NCI-H128 (cell line): ENCODE data around the gene PPP1R9B.

Experiments
- DNase-seq: peaks from one replicate; lab custom pipeline; 2025; ENCODE audit not compliant: unreplicated experiment; lab: John Stamatoyannopoulos, UW

The PPP1R9B gene

DNA sequence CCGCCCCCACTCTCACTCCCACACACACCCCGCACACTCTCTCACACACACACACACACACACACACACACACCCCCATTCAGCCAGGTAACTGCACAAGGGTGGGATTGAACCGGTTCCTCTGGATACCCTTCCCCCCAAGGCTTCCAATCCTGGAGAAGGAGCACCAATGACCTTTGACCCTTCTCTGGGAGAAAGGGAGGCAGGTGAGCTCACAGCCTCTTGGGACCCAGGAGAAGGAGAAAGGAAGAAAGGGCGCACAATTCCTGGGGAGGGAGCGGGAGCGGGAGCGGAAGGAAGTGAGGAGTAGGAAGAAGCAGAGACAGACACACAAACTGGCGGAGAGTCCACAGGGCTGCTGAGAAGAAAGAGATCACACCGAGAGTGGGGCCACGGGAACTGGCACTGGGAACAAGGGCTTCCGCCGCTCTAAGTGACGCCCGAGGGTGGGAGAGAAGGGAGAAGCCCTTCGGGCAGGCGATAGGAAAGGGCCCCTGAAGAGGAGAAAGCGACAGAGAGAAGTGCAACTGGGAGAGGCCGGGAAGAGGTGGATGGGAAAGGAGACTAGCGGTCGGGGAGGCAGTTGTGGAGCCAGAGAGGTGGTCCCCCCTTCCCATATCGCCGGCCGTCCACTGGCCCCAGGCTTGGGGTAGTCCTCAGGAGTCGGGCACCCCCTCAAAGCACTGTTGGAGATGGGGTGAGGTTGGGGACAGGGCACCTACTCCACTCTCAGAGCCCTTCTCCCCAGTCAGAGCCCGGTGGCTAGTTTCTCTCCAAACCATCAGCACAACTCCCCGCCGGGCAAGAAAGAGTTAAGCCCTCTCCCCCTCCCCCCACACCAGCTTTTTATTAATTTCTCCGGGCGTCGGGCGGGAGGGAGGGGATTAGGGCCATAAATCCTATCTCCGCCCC lies 21.8 kb downstream of the PPP1R9B start:
- DNase-seq = no peak

DNA sequence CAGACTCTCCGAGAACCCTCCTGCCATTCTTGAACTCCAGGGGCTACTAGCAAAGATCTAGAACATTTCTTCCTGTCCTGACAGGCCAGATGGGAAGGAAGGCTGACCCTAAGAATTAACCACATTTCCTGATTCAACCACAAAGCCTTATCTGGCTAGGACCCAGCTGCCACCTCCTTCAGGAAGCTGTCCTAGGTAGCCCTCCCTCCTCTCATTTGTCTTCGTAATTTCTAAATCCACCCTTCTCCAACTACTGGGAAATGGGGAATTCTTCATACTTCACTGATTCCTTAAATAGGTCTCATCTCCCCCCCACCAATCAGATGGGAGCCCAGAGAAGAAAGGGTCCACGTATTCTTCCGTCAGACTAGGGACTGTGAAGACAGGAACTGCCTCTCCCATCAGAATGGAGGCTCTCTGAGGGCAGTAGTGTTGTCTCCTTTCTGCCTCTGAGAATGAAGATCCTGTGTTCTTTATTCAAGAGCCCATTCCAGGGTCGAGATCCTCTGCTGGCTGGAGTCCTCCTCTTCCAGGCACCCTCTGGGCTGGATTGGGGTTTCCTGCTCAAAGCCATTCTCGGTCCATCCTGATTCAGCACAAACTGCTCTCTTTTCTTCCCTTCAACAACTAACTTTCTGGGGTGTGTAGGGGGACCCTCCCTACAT lies 22.6 kb downstream of the PPP1R9B start:
- no peak for DNase-seq

DNA sequence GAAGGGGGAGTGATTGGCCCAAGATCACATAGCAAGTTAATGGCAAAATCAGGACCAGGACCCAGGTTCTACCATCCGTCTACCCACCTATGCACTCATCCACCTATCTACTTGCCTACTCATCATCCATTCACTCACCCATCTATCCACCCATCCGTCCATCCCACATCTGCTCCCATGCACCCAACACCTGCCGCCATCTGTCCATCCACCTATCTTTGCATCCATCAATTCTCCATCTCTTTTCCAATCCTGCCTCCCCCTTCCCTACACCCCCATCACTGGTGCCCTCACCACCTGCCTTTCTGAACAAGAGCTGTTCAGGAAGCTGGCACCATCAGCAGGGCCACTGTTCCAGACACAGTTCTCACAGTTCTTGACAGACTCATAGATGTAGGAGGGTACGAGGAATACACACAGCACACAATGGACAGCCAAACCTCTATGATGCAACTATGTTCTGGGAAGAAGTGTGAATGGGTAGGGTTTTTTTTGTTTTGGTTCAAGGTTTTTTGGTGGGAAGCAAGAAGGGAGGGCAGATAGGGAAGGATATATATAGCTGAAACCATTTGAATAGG lies 25.0 kb downstream of the PPP1R9B start:
- no peak for DNase-seq

DNA sequence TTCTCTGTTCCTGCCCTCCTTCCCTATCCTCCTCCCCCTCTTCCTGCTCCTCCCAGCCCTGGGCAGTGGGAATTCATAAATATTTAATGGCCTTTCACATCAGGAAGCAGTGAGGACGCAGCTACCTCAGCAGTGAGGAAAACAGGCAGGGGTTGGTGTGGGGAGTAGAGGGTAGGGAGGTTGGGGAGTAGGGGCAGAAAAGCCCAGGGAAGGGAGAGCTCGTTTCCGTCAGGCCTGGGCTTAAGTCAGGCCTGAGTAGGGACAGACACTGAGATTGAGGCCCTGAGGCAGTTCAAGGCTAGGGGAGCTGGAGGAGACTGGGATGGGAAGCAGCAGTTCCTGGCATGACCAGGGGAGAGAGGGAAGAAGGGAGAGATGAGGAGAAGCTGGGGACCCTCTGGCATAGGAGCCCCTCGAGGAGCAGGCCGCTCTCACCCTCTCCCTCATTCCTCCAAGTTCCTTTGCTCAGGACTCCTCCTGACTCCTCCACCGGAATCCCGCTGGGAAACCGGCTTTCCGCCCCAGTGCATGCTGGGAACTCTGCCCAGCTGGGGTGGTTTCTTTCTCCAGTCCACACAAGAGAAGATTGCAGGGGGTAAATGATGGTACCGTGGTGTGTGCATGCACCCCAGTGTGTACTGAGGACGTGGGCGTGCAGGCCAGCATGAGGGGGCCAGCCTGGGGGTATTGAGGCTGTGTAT lies 26.7 kb downstream of the PPP1R9B start:
- DNase-seq = no peak

- no peak for DNase-seq
These were observed 27.5 kb downstream of the PPP1R9B start for GRCh38 chr17:50122945-50123344.

DNA sequence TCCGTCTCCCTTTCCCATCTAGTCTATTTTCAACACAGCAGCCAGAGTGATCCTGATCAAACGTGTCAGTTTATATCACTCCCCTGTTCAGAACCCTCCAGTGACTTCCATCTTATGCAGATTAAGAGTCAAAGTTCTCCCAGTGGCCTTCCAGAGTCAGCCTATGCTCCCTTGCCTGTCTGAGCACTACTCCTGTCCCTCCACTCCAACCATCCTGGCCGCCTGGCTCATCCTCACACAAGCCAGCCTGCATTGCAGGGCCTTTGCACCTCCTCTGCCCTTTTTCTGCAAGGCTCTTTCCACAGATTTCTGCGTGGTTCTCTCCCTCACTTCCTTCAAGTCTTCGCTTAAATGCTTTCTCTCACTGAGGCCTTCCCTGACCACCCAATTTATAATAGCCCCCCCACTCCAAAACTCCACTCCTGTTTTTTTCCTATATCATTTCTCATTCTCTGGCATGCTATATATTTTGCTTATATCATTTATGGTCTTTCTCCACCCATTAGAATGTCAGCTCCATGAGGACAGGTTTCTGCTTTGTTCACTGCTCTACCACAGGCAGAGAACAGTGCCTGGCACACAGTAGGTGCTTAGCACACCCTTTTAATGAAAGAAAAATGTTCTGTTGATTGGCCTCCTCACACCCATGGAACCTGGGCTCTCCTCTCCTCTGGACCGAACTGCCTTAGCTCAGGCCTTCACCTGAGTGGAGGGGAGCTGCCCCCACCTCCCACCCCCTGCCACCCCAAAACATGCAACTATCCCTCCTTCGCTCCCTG lies 29.8 kb downstream of the PPP1R9B start:
- DNase-seq = no peak

GRCh38 chr17:50118828-50119218 lies 31.7 kb downstream of the PPP1R9B start:
- no peak for DNase-seq

GRCh38 chr17:50118076-50118827 lies 32.2 kb downstream of the PPP1R9B start:
- DNase-seq = no peak

GRCh38 chr17:50117202-50118051 lies 33.0 kb downstream of the PPP1R9B start:
- no peak for DNase-seq

GRCh38 chr17:50115756-50116155 lies 34.7 kb downstream of the PPP1R9B start:
- no peak for DNase-seq

DNA sequence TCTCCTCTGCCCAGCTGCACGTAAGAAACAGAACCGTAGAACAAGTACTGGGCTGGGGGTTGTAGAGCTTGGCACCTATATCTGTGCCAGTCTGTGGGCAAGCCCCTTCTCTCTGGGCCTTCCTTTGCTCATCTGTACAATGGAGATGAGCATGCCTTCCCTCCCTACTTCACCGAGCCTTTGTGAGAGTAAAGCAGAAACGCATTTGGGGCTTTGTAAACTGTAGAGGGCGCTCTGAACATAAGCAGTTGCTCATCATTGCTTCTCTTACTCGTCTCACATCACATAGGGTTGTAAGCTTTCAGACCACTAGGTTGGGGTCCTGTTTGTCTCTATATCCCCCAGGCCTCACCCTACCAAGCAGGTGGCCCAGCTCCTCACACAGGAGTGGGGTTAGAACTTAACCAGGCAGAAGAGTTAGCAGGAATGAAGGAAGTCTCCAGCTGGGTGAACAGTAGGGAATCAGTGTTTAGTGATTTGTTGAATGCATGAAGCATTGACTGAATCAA lies 35.6 kb downstream of the PPP1R9B start:
- DNase-seq = no peak

DNA sequence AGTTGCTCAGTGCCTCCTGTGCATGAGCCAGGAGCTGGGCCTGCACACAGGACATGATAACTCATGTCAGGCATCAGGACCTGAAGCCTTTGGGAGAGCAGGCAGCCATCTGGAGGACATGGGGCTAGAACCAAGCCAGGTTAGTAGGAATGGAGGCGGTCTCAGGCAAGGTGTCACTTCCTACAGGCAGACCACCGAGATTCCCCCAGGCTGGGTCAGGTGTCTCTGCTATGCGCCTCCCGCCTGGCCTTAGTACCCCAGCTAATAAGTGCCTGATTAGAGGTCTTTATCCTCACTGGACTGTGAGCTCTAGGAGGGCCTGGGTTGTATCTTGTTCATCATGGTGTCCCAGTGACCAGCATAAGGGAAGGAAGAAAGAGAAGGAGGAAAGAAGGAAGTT lies 36.1 kb downstream of the PPP1R9B start:
- no peak for DNase-seq

DNA sequence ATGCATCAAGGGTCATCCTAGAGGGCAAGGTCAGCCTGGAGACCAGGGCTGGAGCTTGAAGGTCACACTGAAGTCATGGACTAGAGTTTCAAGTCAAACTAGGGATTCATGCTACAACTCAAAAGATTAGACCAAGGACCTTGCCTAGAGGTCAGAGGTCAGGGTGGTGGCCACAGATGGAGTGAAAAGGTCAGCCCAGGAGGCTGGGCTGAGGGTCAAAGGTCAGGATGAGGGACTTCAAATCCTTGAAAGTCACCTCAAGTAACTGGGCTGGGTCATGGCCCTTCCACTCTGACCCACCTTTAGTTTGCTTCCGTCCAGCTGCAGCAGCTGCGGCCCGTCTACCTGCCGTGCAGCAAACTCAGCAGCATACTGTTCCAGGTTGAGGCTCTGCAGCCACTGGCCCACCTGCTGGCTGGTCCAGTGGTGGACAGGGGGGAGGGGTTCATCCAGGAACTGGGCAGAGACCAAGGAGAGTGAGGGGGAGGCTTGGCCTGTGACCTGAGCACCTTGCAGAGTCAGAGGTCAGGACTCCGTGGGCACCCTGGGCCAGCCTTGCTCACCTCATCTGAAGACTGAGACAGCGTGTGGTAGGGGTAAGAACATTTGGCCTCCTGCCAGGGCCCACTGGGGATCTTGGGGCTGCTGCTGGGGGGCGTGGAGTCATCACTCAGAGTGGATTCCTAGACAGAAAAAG lies 36.7 kb downstream of the PPP1R9B start:
- DNase-seq = no peak

DNA sequence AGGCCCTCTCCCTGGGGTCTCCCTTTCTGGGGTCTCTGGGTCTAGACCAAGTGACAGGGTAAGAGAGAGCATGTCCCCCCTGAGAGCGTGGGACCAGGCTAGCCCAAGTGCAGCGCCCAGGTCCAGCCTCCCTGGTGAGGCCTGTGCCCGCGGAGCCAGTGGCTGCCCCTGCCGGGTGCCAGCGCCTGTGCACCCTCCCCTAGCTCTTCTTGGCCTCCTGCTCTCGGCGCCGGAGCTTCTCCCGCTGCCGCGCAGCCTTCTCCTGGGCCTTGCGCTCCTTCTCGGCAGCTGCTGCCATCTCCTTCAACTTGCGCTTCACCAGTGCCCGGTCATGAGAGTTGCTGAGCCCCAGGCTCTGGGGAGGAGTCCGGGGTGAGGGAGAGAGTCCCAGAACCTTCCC lies 37.8 kb downstream of the PPP1R9B start:
- no peak for DNase-seq

GRCh38 chr17:50111673-50112655 lies 38.5 kb downstream of the PPP1R9B start:
- no peak for DNase-seq

DNA sequence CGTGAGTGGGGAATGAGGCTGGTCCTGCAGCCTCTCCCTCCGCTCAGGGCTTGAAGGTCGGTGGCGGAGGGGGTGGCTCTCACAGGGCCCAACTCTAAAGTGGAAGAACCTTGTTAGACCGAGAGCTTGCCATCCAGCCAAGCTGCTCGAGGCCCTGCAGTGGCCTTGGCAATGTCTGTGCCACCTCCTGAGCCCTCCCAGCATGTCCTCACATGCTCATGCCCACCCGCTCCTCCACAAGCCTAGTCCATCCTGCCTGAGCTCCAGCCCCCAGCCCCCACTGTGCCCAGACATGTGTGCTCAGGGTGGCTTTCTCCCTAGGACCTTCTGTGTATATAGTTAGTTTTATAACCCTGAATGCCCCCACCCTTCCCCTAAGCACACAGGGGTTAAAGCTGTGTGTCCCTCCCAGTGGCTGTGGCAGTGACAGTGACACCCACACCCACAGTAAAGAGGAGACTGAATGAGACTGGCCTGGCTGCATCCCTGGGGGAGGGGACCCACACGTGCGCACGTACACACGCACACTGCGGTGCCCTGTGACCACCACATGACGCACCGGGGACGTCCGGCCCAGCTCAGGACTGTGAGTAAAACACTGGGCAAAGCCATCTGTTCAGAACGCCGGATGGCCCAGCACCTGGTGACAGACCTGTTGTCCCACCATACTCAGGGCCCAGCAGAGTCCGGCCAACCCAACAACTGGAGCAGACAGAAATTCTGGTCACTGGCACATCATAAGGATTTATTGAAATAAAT lies 39.7 kb downstream of the PPP1R9B start:
- no peak for DNase-seq
